Natural killer cell (primary cell): ENCODE results near the gene ZNF214. TPM values are rescaled to one million over a fixed set of nuclear protein-coding genes. Genes with fewer than 3 reads are reported as not detected.
A peak's percentile ranks its signal among the peaks of the same experiment; 100 is the strongest.
"Not testable (repeated sequence)": the region's sequence is repeated elsewhere in the genome, so short reads cannot be mapped to it uniquely, and the experiment has no call there.

Source experiments
- ATAC-seq, 3 donors: fragments of 150-1000 bp in 2 of 3; fragments of 200-7000 bp in 1 of 3; cut with Tn5 transposase; 1 replicate in 1 of 3; 2 replicates in 2 of 3; pipeline ENCODE4 v1.10.0; 2021; ENCODE audit warnings: mild to moderate bottlenecking in 2 of 3, moderate library complexity in 2 of 3
- DNase-seq, 2 donors: peaks; one replicate each; pipeline versions ENCODE4 v3.0.0 to v3.0.0-alpha.2; 2013 to 2021; ENCODE audit warnings: mixed read lengths in 1 of 2
- H3K27ac ChIP-seq: one replicate; pipeline ENCODE4 v1.5.1; 2013; ENCODE audit warnings: mild to moderate bottlenecking, low read length
- H3K27me3 ChIP-seq: one replicate; pipeline ENCODE4 v1.6.1; 2013; ENCODE audit warnings: low read length; ENCODE audit not compliant: control insufficient read depth, insufficient read depth
- H3K36me3 ChIP-seq: one replicate; pipeline ENCODE4 v1.6.1; 2013; ENCODE audit warnings: low read length; ENCODE audit not compliant: control insufficient read depth, insufficient read depth
- H3K4me1 ChIP-seq: one replicate; pipeline ENCODE4 v1.6.1; 2013; ENCODE audit warnings: low read length; ENCODE audit not compliant: control insufficient read depth, insufficient read depth
- H3K4me3 ChIP-seq: one replicate; pipeline ENCODE4 v1.5.1; 2013; ENCODE audit warnings: low read length
- H3K9me3 ChIP-seq: one replicate; pipeline ENCODE4 v1.6.1; 2013; ENCODE audit warnings: low read length; ENCODE audit not compliant: control insufficient read depth, insufficient read depth
- H3K27ac Mint-ChIP-seq, 2 donors: one replicate each; pipeline ENCODE4 v1.8.0; 2022; ENCODE audit warnings: mild to moderate bottlenecking in 2 of 2, mixed read lengths in 2 of 2, moderate library complexity in 1 of 2
- H3K27me3 Mint-ChIP-seq, 2 donors: one replicate each; pipeline ENCODE4 v1.8.0; 2022; ENCODE audit warnings: low read depth in 2 of 2, mixed read lengths in 2 of 2
- H3K36me3 Mint-ChIP-seq: one replicate; pipeline ENCODE4 v1.8.0; 2022; ENCODE audit warnings: mixed read lengths
- H3K4me1 Mint-ChIP-seq, 2 donors: one replicate each; pipeline ENCODE4 v1.8.0; 2022; ENCODE audit warnings: mixed read lengths in 2 of 2
- H3K4me3 Mint-ChIP-seq: one replicate; pipeline ENCODE4 v1.8.0; 2022; ENCODE audit warnings: mild to moderate bottlenecking, moderate library complexity, mixed read lengths
- H3K9me3 Mint-ChIP-seq, 2 donors: one replicate each; pipeline ENCODE4 v1.8.0; 2022; ENCODE audit warnings: mixed read lengths in 2 of 2
- CTCF ChIP-seq: fragments of 200-600 bp; IDR thresholded peaks from one replicate; pipeline ENCODE4 v1.8.0; 2022; ENCODE audit warnings: antibody characterized with exemption
- WGBS: methylation state at CpG from one replicate; pipeline ENCODE4 v1.1.7; 2013; ENCODE audit warnings: missing lambda C conversion rate; ENCODE audit not compliant: insufficient coverage; 5-methylcytosine and 5-hydroxymethylcytosine counted together
- intact Hi-C: fragments of 100-400 bp; cut with micrococcal nuclease; formaldehyde crosslinking; loops from one replicate; pipeline ENCODE4 v1.14.2; 2022
- total RNA-seq, 4 donors: library from RNA; stranded (reverse); fragments of 120-200 nt in 1 of 4; gene quantifications; one replicate each; pipeline versions ENCODE4 v1.2.3 to v1.2.4, GENCODE V29; 2013 to 2022

The ZNF214 gene
- total RNA-seq, 3 donors from 2014 or later (not counting 1 experiment from before 2014, with no cell fraction given): not detected

GRCh38 chr11:6968816-6969215, 51.3 kb downstream of the ZNF214 start:
- Mint-ChIP-seq H3K27me3 (no peaks in the 10 kb centered on the region), H3K4me1 (no peaks in the 10 kb centered on the region), H3K27ac (no peak overlapping the region), H3K4me3 (no peak overlapping the region), H3K9me3 (peaks cover 0 to 3% of the 10 kb centered on the region in 2 donors), H3K36me3 (no peaks in the 10 kb centered on the region)
- Histone ChIP-seq H3K4me3 (no peak overlapping the region), H3K9me3 (no peaks in the 10 kb centered on the region), H3K4me1 (no peaks in the 10 kb centered on the region), H3K27ac (no peak overlapping the region), H3K27me3 (no peaks in the 10 kb centered on the region), H3K36me3 (no peaks in the 10 kb centered on the region)
- ATAC-seq (no peak), DNase-seq (no peak)
- intact Hi-C loops: no loop called here
- TF ChIP-seq CTCF: no peak
- WGBS: no CpG with 5 or more reads among the region's 1 CpG

GRCh38 chr11:6962673-6963072, 57.5 kb downstream of the ZNF214 start:
- intact Hi-C loops: no loop called here
- no peak overlapping the region for H3K4me3 Mint-ChIP-seq
- peaks cover 2 to 3% of the 10 kb centered on the region in 2 donors for H3K9me3 Mint-ChIP-seq
- no peaks in the 10 kb centered on the region for H3K36me3 Mint-ChIP-seq
- Histone ChIP-seq H3K9me3 (no peaks in the 10 kb centered on the region), H3K27ac (no peak overlapping the region), H3K4me1 (no peaks in the 10 kb centered on the region), H3K27me3 (no peaks in the 10 kb centered on the region), H3K4me3 (no peak overlapping the region), H3K36me3 (no peaks in the 10 kb centered on the region)
- WGBS: 100% methylated on average over 1 of the region's 1 CpG
- no peaks in the 10 kb centered on the region for H3K27me3 Mint-ChIP-seq
- no peak overlapping the region for H3K27ac Mint-ChIP-seq
- no peak for ATAC-seq
- TF ChIP-seq CTCF: no peak
- no peaks in the 10 kb centered on the region for H3K4me1 Mint-ChIP-seq
- DNase-seq: no peak

GRCh38 chr11:6962141-6962540, 58.0 kb downstream of the ZNF214 start:
- H3K4me1 Mint-ChIP-seq: no peaks in the 10 kb centered on the region
- H3K4me3 Mint-ChIP-seq: no peak overlapping the region
- no peak for TF ChIP-seq CTCF
- H3K27ac ChIP-seq: no peak overlapping the region
- peaks cover 2 to 3% of the 10 kb centered on the region in 2 donors for H3K9me3 Mint-ChIP-seq
- no peaks in the 10 kb centered on the region for H3K9me3 ChIP-seq
- H3K27me3 Mint-ChIP-seq: no peaks in the 10 kb centered on the region
- H3K27ac Mint-ChIP-seq: no peak overlapping the region
- H3K36me3 ChIP-seq: no peaks in the 10 kb centered on the region
- ATAC-seq: peak in 1 of 3 donors; percentile 7
- H3K4me3 ChIP-seq: no peak overlapping the region
- H3K36me3 Mint-ChIP-seq: no peaks in the 10 kb centered on the region
- no peaks in the 10 kb centered on the region for H3K27me3 ChIP-seq
- H3K4me1 ChIP-seq: no peaks in the 10 kb centered on the region
- no peak for DNase-seq
- intact Hi-C loops: no loop called here

GRCh38 chr11:6954248-6954647, 65.9 kb downstream of the ZNF214 start:
- H3K9me3 Mint-ChIP-seq, H3K36me3 Mint-ChIP-seq, H3K4me1 Mint-ChIP-seq, H3K27ac ChIP-seq, H3K27ac Mint-ChIP-seq, intact Hi-C loops, H3K4me3 Mint-ChIP-seq, H3K36me3 ChIP-seq, DNase-seq, H3K4me1 ChIP-seq, H3K27me3 Mint-ChIP-seq, H3K4me3 ChIP-seq, ATAC-seq, H3K27me3 ChIP-seq, H3K9me3 ChIP-seq: not testable (repeated sequence)
- 94% methylated on average over 9 of the region's 10 CpGs for WGBS

Other genes starting within 250 kb of the ZNF214 start
- not detected for gene OR2AG2, start 248.4 kb downstream of the ZNF214 start, total RNA-seq
- not detected for gene OR2AG1, start 237.3 kb downstream of the ZNF214 start, total RNA-seq
- not detected for gene OR6A2, start 220.7 kb downstream of the ZNF214 start, total RNA-seq
- gene OR10A5, start 174.7 kb downstream of the ZNF214 start, total RNA-seq: not detected
- under 1 TPM in 1 of 3 donors, not detected in 2; 0.05 TPM for gene OR10A2, start 157.3 kb downstream of the ZNF214 start, total RNA-seq
- gene OR10A4, start 143.7 kb downstream of the ZNF214 start, total RNA-seq: not detected
- not detected for gene OR2D2, start 127.8 kb downstream of the ZNF214 start, total RNA-seq
- not detected for gene OR2D3, start 99.3 kb downstream of the ZNF214 start, total RNA-seq
- gene ZNF215, start 93.9 kb downstream of the ZNF214 start, total RNA-seq: under 1 TPM in 2 of 3 donors, not detected in 1; 0.26 to 0.80 TPM
- gene NLRP14, start 133 bp upstream of the ZNF214 start, total RNA-seq: not detected
- not detected for gene RBMXL2, start 68.7 kb upstream of the ZNF214 start, total RNA-seq
- gene SYT9, start 231.6 kb upstream of the ZNF214 start, total RNA-seq: not detected